Measurements from ENCODE around the gene ANGEL2.

ANGEL2 gene

GRCh38 chr1:213015099-213016050, at the start of gene ANGEL2:
ANGEL2 (minus strand) TSS chr1:213015867; CDS start chr1:213015671, 196 bp downstream.
- Histone ChIP-seq H3K4me3 (ENCODE audit: low read depth, low read length) (peak within 1 kb of the TSS; percentile 83), H3K27ac (ENCODE audit: low read depth, low read length) (peak within 1 kb of the TSS; percentile 96)

GRCh38 chr1:213061263-213061662, 45.6 kb upstream of the ANGEL2 start:
- H3K27ac ChIP-seq (ENCODE audit: low read depth, low read length), result no peak overlapping the region
- H3K4me3 ChIP-seq (ENCODE audit: low read depth, low read length), result no peak overlapping the region
- H3K9ac ChIP-seq (ENCODE audit: low read depth, low read length), result no peak overlapping the region
- H3K27me3 ChIP-seq (ENCODE audit: control insufficient read depth, insufficient read depth, low read length), result no peaks in the 10 kb centered on the region
- H3K9me3 ChIP-seq (ENCODE audit: control insufficient read depth, insufficient read depth, low read length), result no peaks in the 10 kb centered on the region
- peaks cover 16% of the 10 kb centered on the region for H3K4me1 ChIP-seq (ENCODE audit: control insufficient read depth, insufficient read depth, low read length)
- H3K36me3 ChIP-seq (ENCODE audit: control insufficient read depth, insufficient read depth, low read length), result no peaks in the 10 kb centered on the region

More at GRCh38 chr1:213015099-213016050, at the start of gene ANGEL2:
- peaks cover 9% of the 10 kb centered on the region; the same call in 1 of the 2 replicates for H3K4me1 ChIP-seq (ENCODE audit: control insufficient read depth, insufficient read depth, low read length)
- H3K27me3 ChIP-seq (ENCODE audit: control insufficient read depth, insufficient read depth, low read length), result no peaks in the 10 kb centered on the region
- no peaks in the 10 kb centered on the region for H3K9me3 ChIP-seq (ENCODE audit: control insufficient read depth, insufficient read depth, low read length)
- peaks cover 27% of the 10 kb centered on the region for H3K36me3 ChIP-seq (ENCODE audit: control insufficient read depth, insufficient read depth, low read length)
- H3K9ac ChIP-seq (ENCODE audit: low read depth, low read length), result peak within 1 kb of the TSS; percentile 88

- H3K9ac ChIP-seq (ENCODE audit: low read depth, low read length), result no peak overlapping the region
- peaks cover 15% of the 10 kb centered on the region for H3K4me1 ChIP-seq (ENCODE audit: control insufficient read depth, insufficient read depth, low read length)
- no peak overlapping the region for H3K4me3 ChIP-seq (ENCODE audit: low read depth, low read length)
- no peak overlapping the region for H3K27ac ChIP-seq (ENCODE audit: low read depth, low read length)
- H3K36me3 ChIP-seq (ENCODE audit: control insufficient read depth, insufficient read depth, low read length), result no peaks in the 10 kb centered on the region
- H3K9me3 ChIP-seq (ENCODE audit: control insufficient read depth, insufficient read depth, low read length), result no peaks in the 10 kb centered on the region
- H3K27me3 ChIP-seq (ENCODE audit: control insufficient read depth, insufficient read depth, low read length), result no peaks in the 10 kb centered on the region
Observed at GRCh38 chr1:213060836-213061235, 45.2 kb upstream of the ANGEL2 start.

GRCh38 chr1:213057264-213058059, 41.8 kb upstream of the ANGEL2 start:
- H3K27ac ChIP-seq (ENCODE audit: low read depth, low read length), result no peak overlapping the region
- no peaks in the 10 kb centered on the region for H3K36me3 ChIP-seq (ENCODE audit: control insufficient read depth, insufficient read depth, low read length)
- no peak overlapping the region for H3K9ac ChIP-seq (ENCODE audit: low read depth, low read length)
- H3K9me3 ChIP-seq (ENCODE audit: control insufficient read depth, insufficient read depth, low read length), result no peaks in the 10 kb centered on the region
- no peaks in the 10 kb centered on the region for H3K27me3 ChIP-seq (ENCODE audit: control insufficient read depth, insufficient read depth, low read length)
- H3K4me3 ChIP-seq (ENCODE audit: low read depth, low read length), result no peak overlapping the region
- H3K4me1 ChIP-seq (ENCODE audit: control insufficient read depth, insufficient read depth, low read length), result peaks cover 7% of the 10 kb centered on the region

- no peaks in the 10 kb centered on the region for H3K36me3 ChIP-seq (ENCODE audit: control insufficient read depth, insufficient read depth, low read length)
- H3K27me3 ChIP-seq (ENCODE audit: control insufficient read depth, insufficient read depth, low read length), result no peaks in the 10 kb centered on the region
- peaks cover 12% of the 10 kb centered on the region for H3K4me1 ChIP-seq (ENCODE audit: control insufficient read depth, insufficient read depth, low read length)
- no peak overlapping the region for H3K4me3 ChIP-seq (ENCODE audit: low read depth, low read length)
- H3K9ac ChIP-seq (ENCODE audit: low read depth, low read length), result no peak overlapping the region
- no peak overlapping the region for H3K27ac ChIP-seq (ENCODE audit: low read depth, low read length)
- no peaks in the 10 kb centered on the region for H3K9me3 ChIP-seq (ENCODE audit: control insufficient read depth, insufficient read depth, low read length)
Observed at GRCh38 chr1:213055767-213056166, 40.1 kb upstream of the ANGEL2 start.

- H3K4me1 ChIP-seq (ENCODE audit: control insufficient read depth, insufficient read depth, low read length), result peaks cover 12% of the 10 kb centered on the region
- H3K27me3 ChIP-seq (ENCODE audit: control insufficient read depth, insufficient read depth, low read length), result no peaks in the 10 kb centered on the region
- no peak overlapping the region for H3K27ac ChIP-seq (ENCODE audit: low read depth, low read length)
- H3K9ac ChIP-seq (ENCODE audit: low read depth, low read length), result no peak overlapping the region
- H3K9me3 ChIP-seq (ENCODE audit: control insufficient read depth, insufficient read depth, low read length), result no peaks in the 10 kb centered on the region
- no peaks in the 10 kb centered on the region for H3K36me3 ChIP-seq (ENCODE audit: control insufficient read depth, insufficient read depth, low read length)
- H3K4me3 ChIP-seq (ENCODE audit: low read depth, low read length), result no peak overlapping the region
Observed at GRCh38 chr1:213054733-213055591, 39.3 kb upstream of the ANGEL2 start.

- no peak overlapping the region for H3K9ac ChIP-seq (ENCODE audit: low read depth, low read length)
- no peaks in the 10 kb centered on the region for H3K9me3 ChIP-seq (ENCODE audit: control insufficient read depth, insufficient read depth, low read length)
- H3K27me3 ChIP-seq (ENCODE audit: control insufficient read depth, insufficient read depth, low read length), result no peaks in the 10 kb centered on the region
- H3K4me3 ChIP-seq (ENCODE audit: low read depth, low read length), result no peak overlapping the region
- no peaks in the 10 kb centered on the region for H3K36me3 ChIP-seq (ENCODE audit: control insufficient read depth, insufficient read depth, low read length)
- peaks cover 17% of the 10 kb centered on the region for H3K4me1 ChIP-seq (ENCODE audit: control insufficient read depth, insufficient read depth, low read length)
- H3K27ac ChIP-seq (ENCODE audit: low read depth, low read length), result no peak overlapping the region
Observed at GRCh38 chr1:213054142-213054541, 38.5 kb upstream of the ANGEL2 start.

GRCh38 chr1:213053455-213053854, 37.8 kb upstream of the ANGEL2 start:
- no peak overlapping the region for H3K4me3 ChIP-seq (ENCODE audit: low read depth, low read length)
- H3K9me3 ChIP-seq (ENCODE audit: control insufficient read depth, insufficient read depth, low read length), result no peaks in the 10 kb centered on the region
- H3K36me3 ChIP-seq (ENCODE audit: control insufficient read depth, insufficient read depth, low read length), result no peaks in the 10 kb centered on the region
- H3K27ac ChIP-seq (ENCODE audit: low read depth, low read length), result no peak overlapping the region
- H3K27me3 ChIP-seq (ENCODE audit: control insufficient read depth, insufficient read depth, low read length), result no peaks in the 10 kb centered on the region
- H3K4me1 ChIP-seq (ENCODE audit: control insufficient read depth, insufficient read depth, low read length), result peaks cover 21% of the 10 kb centered on the region
- H3K9ac ChIP-seq (ENCODE audit: low read depth, low read length), result no peak overlapping the region

- H3K9ac ChIP-seq (ENCODE audit: low read depth, low read length), result no peak overlapping the region
- no peaks in the 10 kb centered on the region for H3K36me3 ChIP-seq (ENCODE audit: control insufficient read depth, insufficient read depth, low read length)
- peak overlapping the region; percentile 89 for H3K4me3 ChIP-seq (ENCODE audit: low read depth, low read length)
- H3K9me3 ChIP-seq (ENCODE audit: control insufficient read depth, insufficient read depth, low read length), result no peaks in the 10 kb centered on the region
- H3K4me1 ChIP-seq (ENCODE audit: control insufficient read depth, insufficient read depth, low read length), result peaks cover 21% of the 10 kb centered on the region
- H3K27me3 ChIP-seq (ENCODE audit: control insufficient read depth, insufficient read depth, low read length), result no peaks in the 10 kb centered on the region
- H3K27ac ChIP-seq (ENCODE audit: low read depth, low read length), result no peak overlapping the region
Observed at GRCh38 chr1:213051881-213052202, 36.2 kb upstream of the ANGEL2 start.

- H3K4me1 ChIP-seq (ENCODE audit: control insufficient read depth, insufficient read depth, low read length), result peaks cover 18% of the 10 kb centered on the region
- H3K9ac ChIP-seq (ENCODE audit: low read depth, low read length), result peak within 1 kb of the TSS; percentile 18
- H3K27ac ChIP-seq (ENCODE audit: low read depth, low read length), result peak within 1 kb of the TSS; percentile 63
- H3K4me3 ChIP-seq (ENCODE audit: low read depth, low read length), result peak within 1 kb of the TSS; percentile 89
- H3K9me3 ChIP-seq (ENCODE audit: control insufficient read depth, insufficient read depth, low read length), result no peaks in the 10 kb centered on the region
- H3K36me3 ChIP-seq (ENCODE audit: control insufficient read depth, insufficient read depth, low read length), result no peaks in the 10 kb centered on the region
- H3K27me3 ChIP-seq (ENCODE audit: control insufficient read depth, insufficient read depth, low read length), result no peaks in the 10 kb centered on the region
Observed at GRCh38 chr1:213051127-213051880, 35.6 kb upstream of the ANGEL2 start, which contains the start of gene RPS6KC1. RPS6KC1 (plus strand) TSS chr1:213051241; CDS start chr1:213051405, 164 bp downstream.
